OCI-LY7 (cell line): ENCODE data around the gene NINL.

Source experiments
- EZH2phosphoT487 ChIP-seq: fragments of 200-600 bp; sonication (generic); IDR thresholded peaks from 2 replicates; pipeline ENCODE4 v1.6.1; 2018; ENCODE audit warnings: low read depth, borderline replicate concordance, mild to moderate bottlenecking, mixed run types, antibody characterized with exemption, low read length, moderate library complexity, mixed read lengths
- TF ChIP-seq, protein P1 (sequence below): fragments of 200-600 bp; sonication (generic); conservative IDR thresholded peaks from 2 replicates; pipeline ENCODE4 v1.5.1; 2014; ENCODE audit warnings: mild to moderate bottlenecking, antibody characterized with exemption, low read length, moderate library complexity, mixed read lengths

- no peak for TF ChIP-seq EZH2phosphoT487
- TF ChIP-seq, protein P1, sequence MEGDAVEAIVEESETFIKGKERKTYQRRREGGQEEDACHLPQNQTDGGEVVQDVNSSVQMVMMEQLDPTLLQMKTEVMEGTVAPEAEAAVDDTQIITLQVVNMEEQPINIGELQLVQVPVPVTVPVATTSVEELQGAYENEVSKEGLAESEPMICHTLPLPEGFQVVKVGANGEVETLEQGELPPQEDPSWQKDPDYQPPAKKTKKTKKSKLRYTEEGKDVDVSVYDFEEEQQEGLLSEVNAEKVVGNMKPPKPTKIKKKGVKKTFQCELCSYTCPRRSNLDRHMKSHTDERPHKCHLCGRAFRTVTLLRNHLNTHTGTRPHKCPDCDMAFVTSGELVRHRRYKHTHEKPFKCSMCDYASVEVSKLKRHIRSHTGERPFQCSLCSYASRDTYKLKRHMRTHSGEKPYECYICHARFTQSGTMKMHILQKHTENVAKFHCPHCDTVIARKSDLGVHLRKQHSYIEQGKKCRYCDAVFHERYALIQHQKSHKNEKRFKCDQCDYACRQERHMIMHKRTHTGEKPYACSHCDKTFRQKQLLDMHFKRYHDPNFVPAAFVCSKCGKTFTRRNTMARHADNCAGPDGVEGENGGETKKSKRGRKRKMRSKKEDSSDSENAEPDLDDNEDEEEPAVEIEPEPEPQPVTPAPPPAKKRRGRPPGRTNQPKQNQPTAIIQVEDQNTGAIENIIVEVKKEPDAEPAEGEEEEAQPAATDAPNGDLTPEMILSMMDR = no peak
Measured at GRCh38 chr20:25407311-25408169, 177.8 kb downstream of the NINL start, which contains the start of gene GINS1.
